ENCODE data around the gene SGPP2.

- no peak for TF ChIP-seq POLR2A (IDR thresholded peaks at IDR 0.05)
- TF ChIP-seq CTCF (IDR thresholded peaks at IDR 0.05) = no peak
Observed at GRCh38 chr2:222421626-222422025, 2.7 kb upstream of the SGPP2 start.
